Measurements from ENCODE around the gene TADA1. TPM values are rescaled to one million over a fixed set of nuclear protein-coding genes. Genes with fewer than 3 reads are reported as not detected.
A peak's percentile ranks its signal among the peaks of the same experiment; 100 is the strongest.

Gene TADA1, protein sequence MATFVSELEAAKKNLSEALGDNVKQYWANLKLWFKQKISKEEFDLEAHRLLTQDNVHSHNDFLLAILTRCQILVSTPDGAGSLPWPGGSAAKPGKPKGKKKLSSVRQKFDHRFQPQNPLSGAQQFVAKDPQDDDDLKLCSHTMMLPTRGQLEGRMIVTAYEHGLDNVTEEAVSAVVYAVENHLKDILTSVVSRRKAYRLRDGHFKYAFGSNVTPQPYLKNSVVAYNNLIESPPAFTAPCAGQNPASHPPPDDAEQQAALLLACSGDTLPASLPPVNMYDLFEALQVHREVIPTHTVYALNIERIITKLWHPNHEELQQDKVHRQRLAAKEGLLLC
- total RNA-seq: 7.2 and 10.9 TPM in 2 replicates

DNA sequence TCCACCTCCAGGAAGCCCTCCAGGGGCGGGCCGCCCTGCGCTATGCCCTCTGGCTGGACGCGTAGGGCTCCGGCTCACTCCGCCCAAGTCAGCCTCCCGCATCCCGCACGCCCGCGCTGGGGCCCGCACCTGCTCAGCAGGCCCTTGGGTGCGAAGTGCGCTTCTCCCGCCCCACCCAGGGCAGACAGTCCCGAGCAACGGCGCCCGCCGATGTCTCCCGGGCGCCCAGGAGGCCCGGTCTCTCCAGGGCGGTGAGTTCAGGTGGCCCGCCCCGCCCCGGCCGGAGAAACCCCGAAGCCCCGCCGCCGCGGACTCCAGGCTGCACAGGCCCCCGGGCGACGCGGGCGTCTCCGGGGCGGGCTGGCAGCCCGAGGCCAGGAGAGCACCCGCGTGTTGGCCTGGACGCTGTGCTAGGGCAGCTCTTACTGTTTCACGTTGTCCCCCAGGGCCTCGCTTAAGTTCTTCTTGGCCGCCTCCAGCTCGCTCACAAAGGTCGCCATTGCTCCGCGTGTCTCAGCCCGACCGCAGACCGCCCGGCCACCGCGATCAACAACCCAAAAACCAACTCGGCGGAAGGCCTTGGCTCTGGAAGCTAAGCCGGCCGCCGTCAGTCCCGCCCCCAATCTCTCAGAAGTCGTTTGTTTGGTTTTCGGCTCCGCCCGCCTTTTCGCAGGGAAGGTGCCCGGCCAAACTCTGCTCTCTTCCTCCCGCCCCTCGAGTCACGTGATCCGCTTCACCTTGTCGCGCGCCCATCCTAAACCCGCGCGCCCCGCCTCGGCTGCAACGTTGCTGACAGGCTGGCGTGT, at the start of gene TADA1:
Gene TADA1 (minus strand): TSS at position 531 of the 806 bp plus-strand sequence. CDS start 31 bp downstream, at position 500.
- DNase-seq (ENCODE audit: low read depth in 2 of 2): peak; percentile 98

DNA sequence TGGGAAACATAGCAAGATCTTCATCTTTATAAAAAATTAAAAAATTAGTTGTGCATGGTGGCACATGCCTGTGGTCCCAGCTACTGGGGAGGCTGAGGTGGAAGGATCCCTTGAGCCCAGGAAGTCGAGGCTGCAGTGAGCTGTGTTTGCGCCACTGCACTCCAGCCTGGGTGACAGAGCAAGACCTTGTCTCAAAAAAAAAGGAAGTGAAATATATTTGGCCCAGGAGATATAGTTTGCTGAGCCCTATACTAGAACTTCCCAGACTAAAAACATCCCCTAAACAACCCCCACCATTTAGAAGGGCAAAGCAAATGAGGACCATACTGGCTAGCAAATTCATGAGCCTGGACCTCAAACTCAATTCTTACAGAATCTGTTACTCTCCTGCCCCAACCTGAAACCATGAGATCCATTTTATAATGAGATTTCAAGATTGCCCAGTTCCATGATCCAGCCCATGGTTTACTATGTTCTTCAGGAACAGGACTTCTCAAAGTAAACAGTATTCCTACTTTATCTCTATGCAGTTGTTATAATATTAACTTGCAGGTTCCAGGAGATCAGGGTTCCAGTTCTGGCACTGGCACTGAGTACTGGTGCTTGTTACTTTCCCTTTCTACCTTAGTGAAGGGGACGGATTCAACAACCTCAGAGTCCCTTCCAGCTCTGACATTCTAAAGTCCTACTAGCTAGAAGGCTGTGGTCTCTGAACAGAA, 48.9 kb upstream of the TADA1 start:
- no peak for DNase-seq (ENCODE audit: low read depth in 2 of 2)

DNA sequence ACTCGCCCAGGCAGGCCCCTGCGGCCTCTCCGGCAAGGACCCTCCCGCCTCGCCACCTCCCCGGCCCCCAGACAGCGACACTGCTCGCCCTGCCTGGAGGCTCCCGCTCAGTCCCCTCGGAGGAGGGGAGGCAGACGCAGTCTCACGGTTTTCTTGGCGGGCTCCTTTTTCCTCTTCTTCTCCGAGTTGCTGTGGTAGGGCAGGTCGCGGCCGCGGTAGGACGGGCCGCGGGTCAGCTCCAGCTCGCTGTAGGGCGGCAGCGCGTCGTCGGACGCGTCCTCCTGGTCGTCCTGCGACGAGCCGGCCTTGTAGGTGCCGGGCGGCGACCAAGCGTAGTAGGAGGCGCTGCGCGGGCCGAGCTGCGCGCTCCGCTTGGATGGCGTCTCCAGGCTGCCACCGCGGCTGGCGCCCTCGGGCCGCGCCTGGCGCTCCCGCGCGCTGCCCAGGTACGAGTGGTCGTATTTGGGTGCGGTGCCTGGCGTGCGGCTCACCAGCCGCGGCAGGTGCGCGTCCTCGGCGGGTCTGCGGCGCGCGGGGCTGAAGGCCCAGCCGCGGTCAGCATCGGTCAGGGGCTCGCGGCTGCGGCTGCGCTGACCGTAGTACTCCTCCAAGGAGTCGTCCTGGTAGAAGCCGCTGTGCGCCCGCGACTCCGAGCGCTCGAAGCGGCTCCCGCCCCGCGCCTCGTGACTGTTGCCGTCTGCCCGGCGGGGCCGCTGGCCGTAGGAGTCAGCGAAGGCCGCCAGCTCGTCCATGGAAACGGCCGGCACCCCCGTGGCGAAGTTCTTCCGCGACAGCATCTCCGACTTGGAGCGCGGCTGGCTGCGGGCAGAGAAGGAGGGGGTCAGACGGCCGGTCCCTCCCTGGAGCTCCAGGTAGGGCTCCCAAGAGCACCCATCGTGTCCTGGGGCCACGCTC, 44.8 kb upstream of the TADA1 start:
- DNase-seq (ENCODE audit: low read depth in 2 of 2): peak; percentile 3 to 19

DNA sequence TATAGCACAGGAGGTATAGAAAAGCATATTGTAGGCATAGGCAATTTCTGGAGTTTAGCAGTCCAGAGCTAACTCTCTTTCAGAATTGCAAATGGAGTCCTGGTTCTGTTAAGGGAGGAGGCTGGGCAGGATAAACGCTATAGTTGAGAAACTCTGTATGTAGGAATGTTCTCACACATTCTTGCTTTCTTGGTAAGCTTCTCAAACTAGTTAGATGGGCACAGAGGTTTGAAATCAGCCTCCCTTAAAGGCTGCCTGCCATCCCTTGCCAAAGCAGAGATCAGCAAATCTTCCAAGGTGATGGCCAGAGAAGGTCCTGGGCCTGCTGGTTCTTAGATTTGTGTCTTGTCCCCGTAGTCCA, 42.9 kb upstream of the TADA1 start:
- DNase-seq (ENCODE audit: low read depth in 2 of 2): no peak

DNA sequence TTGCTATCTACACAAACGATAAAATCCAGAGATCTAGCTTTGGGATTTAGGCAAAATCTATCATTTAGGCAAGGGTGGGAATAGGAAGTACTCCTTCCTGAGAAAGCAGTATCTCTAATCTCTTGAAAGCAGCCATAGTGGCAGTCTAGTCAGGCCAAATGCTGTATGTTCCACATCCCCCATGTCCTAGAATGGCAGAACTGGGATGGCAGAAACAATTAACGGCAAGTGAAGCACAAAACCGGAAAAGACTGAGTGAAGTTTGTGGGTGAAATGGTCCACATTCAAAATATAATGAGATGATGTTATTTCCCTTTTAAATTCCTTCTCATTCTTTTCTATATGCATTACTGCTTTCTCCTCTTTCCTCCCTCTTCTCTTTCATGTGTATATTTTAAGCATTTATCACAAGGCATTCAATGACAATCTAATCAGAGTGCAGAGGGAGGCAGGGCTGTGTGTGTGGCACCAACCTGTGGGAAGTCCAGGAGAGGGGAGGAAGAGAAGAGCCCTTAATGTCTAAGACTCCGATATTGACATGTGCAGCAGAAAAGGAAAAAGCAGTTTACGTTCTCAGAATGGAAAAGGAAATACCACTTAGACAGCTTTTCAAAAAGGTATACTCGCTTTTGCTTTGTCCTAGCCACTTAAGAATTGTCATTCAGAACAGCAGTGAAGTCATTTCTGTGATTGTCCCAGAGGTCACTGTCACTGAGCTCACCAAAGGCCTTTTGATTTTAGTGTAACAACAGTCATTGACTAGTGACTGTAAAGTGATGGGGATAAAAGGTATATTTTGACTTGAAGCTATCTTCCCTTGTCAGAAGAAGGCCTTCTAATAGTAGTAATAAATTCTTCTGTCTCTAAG, 42.3 kb upstream of the TADA1 start:
- no peak for DNase-seq (ENCODE audit: low read depth in 2 of 2)

DNA sequence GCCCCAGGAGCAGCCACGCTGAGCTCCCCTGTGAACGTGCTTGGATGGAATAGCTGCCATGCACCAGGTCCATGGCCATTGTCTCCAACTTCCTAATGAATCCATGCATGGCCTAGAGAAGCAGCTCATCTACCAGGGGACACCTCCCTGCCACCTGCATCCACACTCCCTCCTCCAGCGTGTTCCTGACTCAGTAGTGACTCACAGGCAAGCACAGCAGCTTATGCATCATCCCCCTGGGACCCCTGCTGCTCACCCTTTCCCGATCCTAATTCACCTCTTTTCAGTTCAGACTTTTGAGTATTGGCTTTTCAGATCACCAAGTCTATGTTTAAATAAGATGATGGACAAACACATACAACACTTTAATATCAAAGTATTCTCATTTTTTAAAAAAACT, 39.9 kb upstream of the TADA1 start:
- DNase-seq (ENCODE audit: low read depth in 2 of 2): no peak

DNA sequence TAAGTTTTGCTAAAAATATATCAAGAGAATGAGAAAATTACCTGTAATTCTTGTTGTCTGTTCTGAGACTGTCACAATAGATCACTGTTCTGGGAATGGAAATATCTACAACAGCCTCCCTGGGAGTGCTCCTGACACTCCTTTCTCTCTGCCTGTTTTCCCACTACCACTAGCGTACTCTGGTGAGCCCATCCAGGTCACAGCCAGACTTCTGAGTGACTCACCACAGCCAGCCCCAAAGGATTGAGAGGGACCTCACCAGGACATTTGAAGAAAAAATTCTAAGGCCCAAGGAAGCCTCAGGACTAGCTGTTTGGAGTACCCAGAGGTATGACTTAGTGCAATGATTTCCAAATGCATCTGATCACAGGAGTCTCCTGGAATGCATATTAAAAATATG, 39.0 kb upstream of the TADA1 start:
- DNase-seq (ENCODE audit: low read depth in 2 of 2): no peak

DNA sequence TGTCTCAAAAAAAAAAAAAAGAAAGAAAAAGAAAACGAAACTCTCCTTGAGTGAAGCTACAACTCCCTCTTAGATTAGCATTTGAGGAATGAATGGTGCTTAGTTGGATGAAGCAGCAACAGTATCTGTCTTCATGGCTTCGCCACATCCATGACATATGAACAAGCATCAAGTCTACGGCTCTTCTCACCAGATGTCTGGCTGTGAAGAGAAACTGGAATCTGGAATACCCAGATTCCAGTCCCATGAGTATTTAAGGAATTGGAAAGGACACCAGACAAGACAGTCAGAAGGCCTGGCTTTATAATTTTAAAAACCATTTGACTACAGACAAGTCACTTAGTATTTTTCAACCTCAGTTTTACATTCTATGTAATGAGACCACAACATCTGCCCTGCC, 38.0 kb upstream of the TADA1 start:
- no peak for DNase-seq (ENCODE audit: low read depth in 2 of 2)

DNA sequence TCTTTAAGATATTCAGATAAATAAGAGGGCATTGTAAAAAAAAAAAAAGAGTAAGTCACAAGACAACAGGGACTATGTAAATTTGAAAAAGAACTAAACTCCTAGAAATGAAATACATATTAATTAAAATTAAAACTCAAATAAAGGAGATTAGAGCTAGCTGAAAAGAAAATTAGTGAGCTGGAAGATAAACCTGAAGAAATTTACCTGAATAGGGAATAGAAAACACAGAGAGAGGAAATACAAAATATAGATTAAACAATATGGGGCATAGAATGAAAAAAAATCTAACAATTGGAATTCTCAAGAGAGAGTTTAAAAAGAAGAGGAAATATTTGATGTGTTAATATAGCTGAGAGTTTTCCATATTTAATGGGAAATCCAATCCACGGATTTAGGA, 35.6 kb upstream of the TADA1 start:
- no peak for DNase-seq (ENCODE audit: low read depth in 2 of 2)

DNA sequence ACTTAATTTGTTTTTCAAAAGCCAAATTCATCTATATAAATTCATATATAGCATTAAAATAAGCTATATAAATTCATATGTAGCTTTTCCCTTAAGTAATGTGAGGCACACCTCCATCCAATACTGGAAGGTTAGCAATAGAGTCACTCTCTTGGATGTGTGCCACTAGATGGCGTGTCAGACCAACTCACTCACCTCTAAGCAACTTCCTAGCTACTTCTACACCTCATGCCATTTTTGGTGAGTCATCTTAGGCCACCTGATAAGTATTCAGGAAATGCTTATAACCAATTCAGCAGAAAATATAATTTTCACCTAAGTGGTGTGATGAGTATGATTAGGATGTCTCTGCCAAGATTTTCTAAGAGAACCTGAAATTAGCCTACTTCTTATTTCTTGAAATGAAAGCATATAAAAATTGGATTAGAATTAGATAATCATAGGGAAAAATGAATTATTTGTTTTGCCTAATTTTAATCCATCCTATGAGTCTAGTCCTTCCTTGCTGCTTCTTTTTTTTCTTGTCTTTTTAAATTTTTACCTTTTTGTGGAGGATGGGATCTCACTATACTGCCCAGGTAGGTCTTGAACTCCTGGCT, 34.4 kb upstream of the TADA1 start:
- peak; percentile 88 to 93 for DNase-seq (ENCODE audit: low read depth in 2 of 2)

DNA sequence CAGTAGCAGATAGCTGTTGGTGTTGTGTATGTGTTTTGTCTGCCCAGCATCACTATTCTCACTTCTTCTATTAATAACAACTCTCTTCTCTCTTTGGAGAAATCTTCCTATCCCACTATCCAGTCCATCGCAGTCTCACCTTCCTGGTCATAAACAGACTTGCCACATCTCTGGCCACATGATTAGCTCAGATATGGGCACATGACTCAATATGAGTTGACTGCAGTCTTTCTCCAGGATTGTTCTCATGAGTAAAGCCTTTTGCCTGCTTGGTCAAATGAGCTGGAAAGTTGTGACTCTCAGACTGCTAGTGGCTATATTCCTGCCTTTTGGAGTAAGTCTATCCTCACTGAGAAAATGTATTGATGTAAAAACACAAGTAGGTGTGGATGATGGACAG, 32.9 kb upstream of the TADA1 start:
- DNase-seq (ENCODE audit: low read depth in 2 of 2): no peak

DNA sequence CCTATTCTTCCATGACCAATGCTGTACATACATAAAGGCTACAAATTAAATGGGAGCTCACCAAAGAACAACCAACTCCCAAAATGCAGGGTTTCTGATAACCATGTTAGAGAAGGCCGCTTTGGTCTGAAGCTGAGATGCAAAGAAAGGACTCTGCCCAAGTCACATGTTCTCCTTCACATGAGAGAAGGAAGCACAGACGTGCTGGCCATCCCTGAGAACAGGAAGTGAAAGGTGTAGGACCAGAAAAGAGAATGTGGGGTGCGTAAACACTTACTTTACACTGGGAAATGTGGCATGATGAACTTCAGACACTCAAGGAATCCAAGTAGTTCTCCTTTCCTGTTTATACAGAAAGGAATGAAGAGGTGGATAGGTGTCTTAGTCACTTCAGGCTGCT, 31.7 kb upstream of the TADA1 start:
- no peak for DNase-seq (ENCODE audit: low read depth in 2 of 2)

DNA sequence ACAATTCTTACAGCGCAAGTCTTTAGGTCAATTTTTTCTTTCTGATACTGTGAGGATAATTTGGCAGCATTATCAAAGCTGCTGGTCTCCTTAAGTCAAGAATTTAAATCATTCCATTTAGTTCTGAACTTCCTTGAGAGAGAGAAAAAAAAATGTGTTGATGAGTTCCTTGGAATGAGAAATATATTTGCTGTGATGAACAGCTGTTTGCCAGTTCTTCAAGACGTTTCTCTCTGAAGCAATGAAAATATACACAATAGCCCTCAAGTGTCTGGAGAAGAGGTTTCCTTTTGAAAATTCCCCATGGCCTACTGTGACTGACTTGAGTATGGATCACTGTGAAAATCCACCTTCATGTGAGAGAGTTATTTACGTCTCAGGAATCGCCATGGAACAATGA, 31.0 kb upstream of the TADA1 start:
- DNase-seq (ENCODE audit: low read depth in 2 of 2): no peak

DNA sequence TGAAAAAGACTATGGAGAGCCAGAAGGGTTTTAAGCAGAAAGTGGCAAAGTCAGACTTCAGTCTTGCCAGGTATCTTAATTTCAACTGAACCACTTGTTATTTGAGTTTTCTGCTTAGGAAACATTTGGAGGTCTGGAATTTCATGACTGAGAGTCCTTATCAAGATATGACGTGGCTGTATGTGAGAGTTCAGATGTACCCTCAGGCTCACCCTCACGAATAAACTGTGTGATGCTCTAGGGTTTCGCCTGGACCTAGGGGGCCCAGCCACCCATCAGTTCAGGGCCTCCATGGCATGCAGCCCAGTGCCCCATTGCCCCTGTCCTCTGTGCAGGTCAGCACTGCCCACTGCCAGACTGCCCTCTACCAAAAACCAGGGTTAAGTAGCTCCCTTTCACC, 30.6 kb upstream of the TADA1 start:
- DNase-seq (ENCODE audit: low read depth in 2 of 2): no peak

DNA sequence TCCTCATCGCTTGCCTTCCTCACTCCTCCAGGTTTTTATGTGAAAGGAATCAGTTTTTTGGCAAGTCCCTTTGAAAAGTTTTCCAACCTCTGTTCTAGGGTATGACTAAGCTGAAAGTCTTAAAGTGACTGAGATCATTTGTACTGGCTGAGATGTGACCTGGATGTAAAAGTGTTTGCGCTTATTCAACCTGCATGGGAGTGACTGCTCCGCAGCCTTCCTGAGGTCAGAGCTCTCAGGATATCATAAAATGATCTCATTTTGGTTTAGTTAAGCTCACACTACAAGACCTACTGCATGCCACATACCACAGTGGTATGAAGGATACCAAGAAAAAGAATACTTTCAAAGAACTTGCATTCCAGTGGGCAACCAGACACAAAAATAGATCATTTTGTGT, 29.8 kb upstream of the TADA1 start:
- DNase-seq (ENCODE audit: low read depth in 2 of 2): peak in 1 of 2 donors; percentile 7

DNA sequence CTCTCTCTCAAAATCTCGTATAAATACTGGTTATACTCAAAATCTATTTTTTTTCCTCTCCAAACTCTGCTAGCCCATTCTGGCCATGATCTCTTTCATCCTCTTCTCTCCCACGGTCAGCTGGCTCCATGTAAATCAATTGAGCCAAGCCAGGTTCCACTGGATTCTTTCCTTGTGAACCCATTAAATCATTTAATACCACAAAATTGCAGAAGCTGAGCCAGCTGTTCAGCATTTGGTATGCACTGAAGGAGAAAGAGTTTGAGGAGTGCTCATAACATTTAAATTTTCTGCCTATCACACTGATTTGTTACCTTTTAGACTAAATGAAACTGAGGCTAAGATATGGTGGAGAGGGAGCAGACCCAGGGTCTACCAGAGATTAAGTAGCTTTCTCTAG, 29.1 kb upstream of the TADA1 start:
- DNase-seq (ENCODE audit: low read depth in 2 of 2): no peak

DNA sequence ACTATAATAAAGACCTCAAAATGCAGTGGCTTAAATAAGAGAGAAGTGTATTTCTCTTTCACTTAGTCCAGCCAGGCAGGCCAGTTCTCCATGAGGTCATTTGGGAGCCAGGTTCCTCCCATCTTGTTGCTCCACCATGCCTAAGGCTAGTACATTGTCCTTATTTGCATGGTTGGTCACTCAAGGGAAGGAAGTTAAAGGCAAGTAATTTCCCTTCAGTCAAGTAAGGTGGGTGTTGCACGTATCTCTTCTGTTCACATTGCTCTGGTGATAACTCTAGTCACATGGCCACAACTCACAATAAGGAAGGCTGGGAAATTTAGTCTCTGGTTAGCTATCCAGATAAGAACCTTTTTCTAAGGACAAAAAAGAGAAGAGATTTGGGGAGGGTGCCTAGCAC, 27.2 kb upstream of the TADA1 start:
- no peak for DNase-seq (ENCODE audit: low read depth in 2 of 2)

DNA sequence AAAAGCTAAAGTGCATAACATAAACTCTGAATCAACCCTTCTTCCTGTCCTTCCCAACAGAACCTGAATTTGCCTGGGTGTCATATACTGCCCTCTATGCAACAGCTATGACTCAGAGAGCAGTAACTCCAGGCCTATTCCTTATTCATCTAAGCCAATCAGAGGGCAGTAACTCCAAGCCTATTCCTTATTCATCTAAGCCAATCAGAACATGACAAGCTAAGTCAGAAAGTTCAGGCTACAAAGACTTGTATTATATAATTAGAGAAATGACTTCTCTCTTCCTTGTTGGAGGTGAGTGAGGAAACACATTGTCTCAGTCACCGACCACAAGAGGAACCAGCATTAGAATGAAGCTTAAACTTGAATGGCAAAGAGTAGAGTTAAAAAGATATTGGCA, 26.2 kb upstream of the TADA1 start:
- peak in 1 of 2 donors; percentile 45 for DNase-seq (ENCODE audit: low read depth in 2 of 2)

DNA sequence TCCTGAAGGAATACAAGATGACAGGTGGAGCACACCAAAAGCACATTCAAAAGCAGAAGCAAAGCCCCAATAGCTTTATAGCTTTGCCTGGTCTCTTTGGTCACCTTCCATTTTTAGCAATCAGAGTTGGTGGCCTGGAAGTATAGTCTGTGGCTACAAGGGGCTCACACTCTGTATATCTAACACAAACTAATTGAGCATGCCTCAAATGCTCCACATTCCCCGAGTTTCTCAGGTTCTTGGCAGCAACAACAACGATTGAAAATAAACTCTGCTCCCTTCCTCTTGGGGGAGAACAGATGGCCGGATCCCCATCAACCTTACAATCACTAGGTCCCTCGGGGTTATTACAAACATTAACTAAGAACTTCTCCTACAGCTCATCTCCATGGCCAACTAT, 24.9 kb upstream of the TADA1 start:
- DNase-seq (ENCODE audit: low read depth in 2 of 2): no peak

DNA sequence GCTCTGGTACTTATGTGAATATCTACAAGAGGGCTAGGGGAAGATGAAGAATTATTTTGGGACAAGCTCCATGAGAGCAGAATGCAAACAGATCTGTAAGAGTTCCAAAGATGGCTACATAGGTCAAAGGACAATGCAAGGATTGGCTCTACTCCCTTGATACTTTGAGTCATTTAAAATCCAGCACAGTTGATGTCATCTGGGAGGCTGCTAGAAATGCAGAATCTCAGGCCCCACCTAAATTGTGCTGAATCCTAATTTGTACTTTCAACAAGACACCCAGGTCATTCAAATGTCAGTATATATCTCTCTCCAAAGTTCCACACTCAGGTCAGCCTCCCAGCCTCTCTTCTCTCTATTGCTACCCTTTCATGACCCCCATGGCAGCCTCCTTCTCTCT, 23.7 kb upstream of the TADA1 start:
- no peak for DNase-seq (ENCODE audit: low read depth in 2 of 2)
